Endothelial cell (in vitro differentiated cells): ENCODE data around the gene ICA1. TPM values are rescaled to one million over a fixed set of nuclear protein-coding genes. Genes with fewer than 3 reads are reported as not detected.

Source experiments
- DNase-seq: peaks from one replicate; pipeline ENCODE4 v3.0.0; 2021; ENCODE audit warnings: low spot score
- H3K27ac Mint-ChIP-seq: one replicate; pipeline ENCODE4 v1.8.0; 2021; ENCODE audit warnings: mixed read lengths, inconsistent platforms; ENCODE audit not compliant: unreplicated experiment
- H3K27me3 Mint-ChIP-seq: one replicate; pipeline ENCODE4 v1.8.0; 2021; ENCODE audit warnings: mild to moderate bottlenecking, moderate library complexity, mixed read lengths, inconsistent platforms; ENCODE audit not compliant: unreplicated experiment
- H3K36me3 Mint-ChIP-seq: one replicate; pipeline ENCODE4 v1.8.0; 2021; ENCODE audit warnings: mild to moderate bottlenecking, low read depth, mixed read lengths, inconsistent platforms; ENCODE audit not compliant: unreplicated experiment
- H3K4me1 Mint-ChIP-seq: one replicate; pipeline ENCODE4 v1.8.0; 2021; ENCODE audit warnings: mild to moderate bottlenecking, mixed read lengths, inconsistent platforms; ENCODE audit not compliant: unreplicated experiment
- H3K4me3 Mint-ChIP-seq: one replicate; pipeline ENCODE4 v1.8.0; 2021; ENCODE audit warnings: mild to moderate bottlenecking, mixed read lengths, inconsistent platforms; ENCODE audit not compliant: unreplicated experiment
- H3K9me3 Mint-ChIP-seq: one replicate; pipeline ENCODE4 v1.8.0; 2021; ENCODE audit warnings: mixed read lengths, inconsistent platforms; ENCODE audit not compliant: unreplicated experiment
- total RNA-seq: library from RNA; stranded (reverse); fragmentation: NEBNext Ultra II Directional; extraction: Animal tissue kit (Norgen Biotek cat#: 25700); gene quantifications from one replicate; pipeline ENCODE4 v1.2.1, GENCODE V29; 2021; ENCODE audit not compliant: unreplicated experiment
- TF ChIP-seq, protein P1 (sequence below): fragments of 200-600 bp; sonication (generic); IDR thresholded peaks from one replicate; pipeline ENCODE4 v1.5.0; 2021; ENCODE audit warnings: antibody characterized with exemption; ENCODE audit not compliant: unreplicated experiment

Gene ICA1
- total RNA-seq, 1 donor from 2014 or later: 91.4 TPM

DNA sequence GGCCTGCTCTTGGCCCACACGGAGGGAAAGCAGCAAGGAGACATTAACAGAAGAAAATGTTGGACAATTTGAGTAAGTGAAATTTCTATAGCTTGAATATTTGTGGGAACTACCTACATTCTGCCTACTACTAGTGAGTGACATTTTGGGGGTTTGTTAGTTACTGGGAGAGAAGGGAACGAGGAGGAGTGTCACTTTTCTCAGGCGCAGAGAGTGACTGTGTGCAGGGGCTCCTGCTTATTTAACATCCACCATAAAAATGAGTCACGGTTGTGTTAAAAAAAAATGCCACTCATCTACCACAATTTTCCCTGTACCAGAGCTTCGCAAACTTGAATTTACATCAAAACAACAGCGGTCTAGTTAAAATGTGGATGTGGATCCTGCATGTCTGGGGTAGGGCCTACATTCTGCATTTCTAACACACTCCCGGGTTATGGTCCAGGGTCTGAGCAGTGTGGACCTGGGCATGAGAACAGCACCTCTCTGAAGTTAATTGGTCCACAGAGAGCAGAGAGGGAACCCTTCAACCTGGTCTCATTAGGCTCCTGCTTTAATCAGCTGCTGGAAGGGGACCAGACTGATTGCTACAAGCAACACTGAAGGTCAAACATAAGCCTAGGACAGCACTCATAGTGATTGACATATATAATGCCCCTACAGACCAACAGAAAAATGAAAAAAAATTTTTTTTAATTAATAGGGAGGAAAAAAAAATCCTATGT lies 41.4 kb downstream of the ICA1 start:
- H3K36me3 Mint-ChIP-seq: peaks cover 15% of the 10 kb centered on the region
- H3K9me3 Mint-ChIP-seq: no peaks in the 10 kb centered on the region
- H3K4me1 Mint-ChIP-seq: peaks cover 6% of the 10 kb centered on the region
- no peak overlapping the region for H3K27ac Mint-ChIP-seq
- TF ChIP-seq, protein P1, sequence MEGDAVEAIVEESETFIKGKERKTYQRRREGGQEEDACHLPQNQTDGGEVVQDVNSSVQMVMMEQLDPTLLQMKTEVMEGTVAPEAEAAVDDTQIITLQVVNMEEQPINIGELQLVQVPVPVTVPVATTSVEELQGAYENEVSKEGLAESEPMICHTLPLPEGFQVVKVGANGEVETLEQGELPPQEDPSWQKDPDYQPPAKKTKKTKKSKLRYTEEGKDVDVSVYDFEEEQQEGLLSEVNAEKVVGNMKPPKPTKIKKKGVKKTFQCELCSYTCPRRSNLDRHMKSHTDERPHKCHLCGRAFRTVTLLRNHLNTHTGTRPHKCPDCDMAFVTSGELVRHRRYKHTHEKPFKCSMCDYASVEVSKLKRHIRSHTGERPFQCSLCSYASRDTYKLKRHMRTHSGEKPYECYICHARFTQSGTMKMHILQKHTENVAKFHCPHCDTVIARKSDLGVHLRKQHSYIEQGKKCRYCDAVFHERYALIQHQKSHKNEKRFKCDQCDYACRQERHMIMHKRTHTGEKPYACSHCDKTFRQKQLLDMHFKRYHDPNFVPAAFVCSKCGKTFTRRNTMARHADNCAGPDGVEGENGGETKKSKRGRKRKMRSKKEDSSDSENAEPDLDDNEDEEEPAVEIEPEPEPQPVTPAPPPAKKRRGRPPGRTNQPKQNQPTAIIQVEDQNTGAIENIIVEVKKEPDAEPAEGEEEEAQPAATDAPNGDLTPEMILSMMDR: no peak
- no peak for DNase-seq
- H3K27me3 Mint-ChIP-seq: peaks cover 2% of the 10 kb centered on the region
- H3K4me3 Mint-ChIP-seq: no peak overlapping the region

DNA sequence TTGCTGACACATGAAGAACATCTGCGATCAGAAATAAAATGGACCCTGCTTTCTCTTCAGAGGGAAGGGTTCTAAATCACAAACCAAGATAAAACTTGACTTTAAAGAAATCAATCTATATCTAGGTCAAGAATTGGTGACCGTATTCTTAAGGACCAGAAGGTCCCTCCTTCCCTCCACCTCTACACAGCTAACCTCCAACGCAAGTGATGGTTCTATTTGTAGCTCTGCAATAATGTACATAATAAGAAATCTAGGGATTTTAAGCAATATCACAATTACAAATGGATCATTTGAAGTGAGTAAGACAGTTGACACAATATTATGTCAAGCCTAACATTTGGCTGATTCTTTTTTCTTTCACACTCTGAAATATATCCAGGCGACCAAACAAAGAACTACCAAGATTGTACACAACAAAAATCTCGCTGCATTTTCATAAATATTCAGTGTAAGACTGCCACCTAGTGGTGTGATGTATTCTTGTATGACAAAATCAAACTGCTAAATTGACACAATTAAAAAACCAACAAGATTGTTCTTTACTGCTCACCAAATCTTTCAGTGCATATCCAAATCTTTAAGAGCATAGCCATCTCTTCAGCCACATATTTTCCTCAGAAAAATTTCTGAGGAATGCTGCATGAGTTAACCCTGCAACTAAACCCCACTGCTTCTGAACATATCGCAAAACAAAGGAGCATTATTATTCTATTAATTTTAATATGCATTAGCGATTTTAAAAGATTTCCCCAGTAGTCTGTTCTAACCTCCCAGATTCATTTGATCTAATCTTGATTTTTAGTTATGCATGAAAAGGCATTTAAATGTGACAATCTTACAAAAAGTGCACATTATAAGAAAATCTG lies 44.5 kb downstream of the ICA1 start:
- no peak overlapping the region for H3K4me3 Mint-ChIP-seq
- H3K27ac Mint-ChIP-seq: peak overlapping the region; percentile 50
- peaks cover 6% of the 10 kb centered on the region for H3K4me1 Mint-ChIP-seq

DNA sequence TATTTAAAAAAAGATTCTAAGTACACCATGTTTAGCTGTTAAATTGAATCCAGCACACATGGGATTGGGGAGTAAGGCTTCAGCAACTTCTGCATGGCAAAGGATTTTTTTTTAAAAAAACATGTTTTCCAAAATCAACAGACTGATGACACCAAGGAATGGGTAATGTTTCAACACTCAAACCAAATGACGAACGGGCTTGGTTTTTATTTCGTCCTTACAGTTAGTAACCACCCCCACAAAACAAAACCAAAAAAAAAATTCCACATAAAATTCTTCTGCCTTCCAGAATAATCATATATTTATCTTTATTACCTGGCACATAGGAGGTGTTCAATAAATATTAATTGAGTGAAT lies 45.7 kb downstream of the ICA1 start:
- TF ChIP-seq, protein P1: no peak
- H3K27me3 Mint-ChIP-seq: peaks cover 4% of the 10 kb centered on the region
- peaks cover under 1% of the 10 kb centered on the region for H3K4me1 Mint-ChIP-seq
- no peak overlapping the region for H3K27ac Mint-ChIP-seq
- peaks cover 27% of the 10 kb centered on the region for H3K36me3 Mint-ChIP-seq
- no peaks in the 10 kb centered on the region for H3K9me3 Mint-ChIP-seq
- DNase-seq: no peak
- H3K4me3 Mint-ChIP-seq: no peak overlapping the region

More for the DNA sequence above, 44.5 kb downstream of the ICA1 start:
- TF ChIP-seq, protein P1: peak; percentile 94
- peaks cover 27% of the 10 kb centered on the region for H3K36me3 Mint-ChIP-seq
- peak; percentile 36 for DNase-seq
- H3K27me3 Mint-ChIP-seq: peaks cover 4% of the 10 kb centered on the region
- no peaks in the 10 kb centered on the region for H3K9me3 Mint-ChIP-seq

DNA sequence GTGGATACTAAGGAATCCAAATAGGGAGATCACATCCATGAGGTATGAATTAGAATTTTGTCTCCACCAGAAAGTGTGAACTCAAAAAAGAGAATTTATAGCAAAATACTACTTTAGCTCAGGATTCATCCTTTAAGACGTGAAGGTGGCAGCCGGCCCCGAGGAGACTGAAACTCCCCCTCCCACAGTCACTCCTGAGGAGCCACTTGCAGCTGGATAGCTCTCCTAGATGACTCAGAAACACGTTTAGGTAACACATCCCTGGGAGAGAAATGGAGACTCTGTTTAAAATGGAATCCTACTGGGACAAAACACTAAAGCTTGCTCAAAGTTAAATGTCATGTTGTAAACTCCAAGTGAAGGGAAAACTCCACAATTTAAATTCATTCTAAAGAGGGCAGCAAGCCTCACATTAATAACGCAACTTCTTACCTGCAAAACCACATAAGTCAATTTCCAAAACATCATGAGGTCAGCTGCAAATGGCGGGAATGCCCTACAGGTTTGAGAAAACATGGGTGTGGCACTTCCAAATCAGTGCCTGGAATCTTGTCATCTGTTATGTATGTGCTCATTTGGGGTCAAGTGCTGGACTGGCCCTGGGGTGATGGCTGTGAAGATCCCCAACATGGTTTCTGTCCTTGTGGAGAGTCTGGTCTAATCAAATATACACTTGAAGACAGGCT lies 46.2 kb downstream of the ICA1 start:
- no peaks in the 10 kb centered on the region for H3K4me1 Mint-ChIP-seq
- no peaks in the 10 kb centered on the region for H3K9me3 Mint-ChIP-seq
- no peak for DNase-seq
- peaks cover 4% of the 10 kb centered on the region for H3K27me3 Mint-ChIP-seq
- peaks cover 27% of the 10 kb centered on the region for H3K36me3 Mint-ChIP-seq
- TF ChIP-seq, protein P1: no peak
- H3K27ac Mint-ChIP-seq: no peak overlapping the region
- H3K4me3 Mint-ChIP-seq: no peak overlapping the region
